Caco-2 (cell line): ENCODE measurements around the gene ATG4C. TPM values are rescaled to one million over a fixed set of nuclear protein-coding genes. Genes with fewer than 3 reads are reported as not detected.

ENCODE experiments used
- BruUV-seq: library from RNA; stranded (reverse); fragments of 400-500 nt; replicated peaks from 2 replicates; lab custom pipeline; 2021; lab: Mats Ljungman, UMichigan
- CTCF ChIA-PET: fragments of 300-600 bp; sonication (Branson Sonifier 250); formaldehyde crosslinking; loops from one replicate; lab custom pipeline; 2022; ENCODE audit warnings: antibody characterized with exemption; lab: Charles Lee
- POLR2A ChIA-PET: fragments of 300-600 bp; sonication (Branson Sonifier 250); formaldehyde crosslinking; loops from one replicate; lab custom pipeline; 2022; ENCODE audit warnings: antibody characterized with exemption; lab: Charles Lee
- DNase-seq, 2 experiments: peaks; one replicate each; pipeline versions ENCODE4 v3.0.0 to v3.0.0-alpha.2; 2020 to 2022
- H3K27me3 ChIP-seq: replicated peaks from 2 replicates; pipeline ENCODE4 v1.6.0; 2011; ENCODE audit warnings: low read length; ENCODE audit not compliant: control insufficient read depth, insufficient read depth
- H3K36me3 ChIP-seq: 2 replicates; pipeline ENCODE4 v1.5.1; 2011; ENCODE audit warnings: low read length; ENCODE audit not compliant: control insufficient read depth, insufficient read depth
- H3K4me1 ChIP-seq: fragments of 250-450 bp; sonication (Bioruptor Pico); 2 replicates; pipeline ENCODE4 v1.5.1; 2020; ENCODE audit warnings: mild to moderate bottlenecking
- H3K4me3 ChIP-seq: 2 replicates; pipeline ENCODE4 v1.5.1; 2011; ENCODE audit warnings: low read depth, mild to moderate bottlenecking, control low read depth, low read length
- H3K9me3 ChIP-seq: fragments of 250-450 bp; sonication (Bioruptor Pico); 2 replicates; pipeline ENCODE4 v1.5.1; 2020; ENCODE audit warnings: mild to moderate bottlenecking, moderate library complexity
- H3K27ac Mint-ChIP-seq: one replicate; pipeline ENCODE4 v1.8.0; 2022; ENCODE audit warnings: mixed read lengths; ENCODE audit not compliant: unreplicated experiment
- H3K27me3 Mint-ChIP-seq: one replicate; pipeline ENCODE4 v1.8.0; 2022; ENCODE audit warnings: mixed read lengths; ENCODE audit not compliant: insufficient read depth, unreplicated experiment
- H3K36me3 Mint-ChIP-seq: one replicate; pipeline ENCODE4 v1.8.0; 2022; ENCODE audit warnings: mild to moderate bottlenecking, mixed read lengths; ENCODE audit not compliant: insufficient read depth, unreplicated experiment
- H3K4me1 Mint-ChIP-seq: one replicate; pipeline ENCODE4 v1.8.0; 2022; ENCODE audit warnings: low read depth, mixed read lengths; ENCODE audit not compliant: unreplicated experiment
- H3K4me3 Mint-ChIP-seq: one replicate; pipeline ENCODE4 v1.8.0; 2022; ENCODE audit warnings: mild to moderate bottlenecking, moderate library complexity, mixed read lengths; ENCODE audit not compliant: unreplicated experiment
- H3K9me3 Mint-ChIP-seq: one replicate; pipeline ENCODE4 v1.8.0; 2022; ENCODE audit warnings: mixed read lengths; ENCODE audit not compliant: unreplicated experiment
- CTCF ChIP-seq, 2 experiments: fragments of 200-600 bp in 1 of 2; IDR thresholded peaks; 1 replicate in 1 of 2; 2 replicates in 1 of 2; pipeline versions ENCODE4 v1.5.1 to v1.8.0; 2011 to 2022; ENCODE audit warnings: antibody characterized with exemption in 1 of 2, control low read depth in 1 of 2, inconsistent platforms in 1 of 2, low read depth in 1 of 2, low read length in 1 of 2, mild to moderate bottlenecking in 1 of 2, moderate library complexity in 1 of 2; ENCODE audit not compliant: insufficient read depth in 1 of 2, severe bottlenecking in 1 of 2, unreplicated experiment in 1 of 2
- intact Hi-C: fragments of 100-400 bp; cut with micrococcal nuclease; formaldehyde crosslinking; loops from one replicate; pipeline ENCODE4 v1.10.0; 2022; ENCODE audit not compliant: unreplicated experiment
- total RNA-seq: library from RNA; stranded (reverse); gene quantifications from 2 replicates; pipeline ENCODE4 v1.2.3, GENCODE V29; 2022

ATG4C gene
- total RNA-seq, 1 experiment from 2014 or later: 7.4 TPM

- H3K36me3 Mint-ChIP-seq: no peaks in the 10 kb centered on the region
- no peak overlapping the region for H3K27ac Mint-ChIP-seq
- no peak overlapping the region for H3K4me3 Mint-ChIP-seq
- H3K27me3 ChIP-seq: no peaks in the 10 kb centered on the region
- peaks cover 9% of the 10 kb centered on the region for H3K27me3 Mint-ChIP-seq
- no peaks in the 10 kb centered on the region for H3K9me3 Mint-ChIP-seq
- no peaks in the 10 kb centered on the region for H3K36me3 ChIP-seq
- POLR2A ChIA-PET: interaction anchor here (0.6 kb wide), 1 partner anchor 41 kb away, joined by 3 read pairs; no protein-coding TSS in a partner anchor
- no peak for DNase-seq
- CTCF ChIA-PET: no interaction called here
- no peak for TF ChIP-seq CTCF (IDR thresholded peaks at IDR 0.05; ENCODE audit: insufficient read depth in 1 of 2, low read depth in 1 of 2, low read length in 1 of 2, severe bottlenecking in 1 of 2, unreplicated experiment in 1 of 2)
- H3K4me3 ChIP-seq: no peak overlapping the region
- no peaks in the 10 kb centered on the region for H3K9me3 ChIP-seq
- no peaks in the 10 kb centered on the region for H3K4me1 Mint-ChIP-seq
- no peaks in the 10 kb centered on the region for H3K4me1 ChIP-seq
- BruUV-seq: no TSS peak
- intact Hi-C loops: no loop called here
Measured at GRCh38 chr1:62882201-62883104, 98.5 kb downstream of the ATG4C start.

DNA sequence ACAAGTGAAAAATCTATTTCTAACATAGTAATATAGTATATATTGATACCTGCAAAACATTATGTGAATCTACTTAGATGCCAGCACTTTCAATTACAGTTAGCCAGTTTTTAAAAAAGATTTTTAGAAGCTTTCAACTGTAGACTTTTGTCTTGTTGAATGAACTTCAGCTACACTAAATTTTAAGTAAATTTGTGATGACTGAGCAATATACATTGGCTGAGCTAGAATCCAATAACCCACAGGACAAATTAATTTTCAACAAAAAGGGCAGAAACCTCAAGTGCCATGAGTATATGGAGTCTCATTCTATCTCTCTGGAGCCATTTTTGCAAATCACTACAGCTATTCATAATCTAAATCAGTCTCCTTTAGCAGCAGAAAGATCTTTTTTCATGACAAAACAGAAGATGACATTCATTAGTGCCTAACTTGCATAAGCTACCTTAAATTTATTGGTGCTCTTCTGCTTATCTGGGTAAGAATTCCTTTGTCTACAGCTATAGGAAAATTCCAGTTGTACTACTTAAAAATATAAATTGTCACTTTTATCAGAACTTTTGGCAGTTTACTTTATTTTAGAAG is 100.3 kb downstream of the ATG4C start:
- POLR2A ChIA-PET: no interaction called here
- no peak overlapping the region for H3K27ac Mint-ChIP-seq
- DNase-seq: no peak

More for the DNA sequence above, 100.3 kb downstream of the ATG4C start:
- no peaks in the 10 kb centered on the region for H3K9me3 Mint-ChIP-seq
- peaks cover 9% of the 10 kb centered on the region for H3K27me3 Mint-ChIP-seq
- Histone ChIP-seq H3K36me3 (no peaks in the 10 kb centered on the region), H3K4me1 (no peaks in the 10 kb centered on the region), H3K4me3 (no peak overlapping the region), H3K9me3 (no peaks in the 10 kb centered on the region), H3K27me3 (no peaks in the 10 kb centered on the region)
- no peaks in the 10 kb centered on the region for H3K4me1 Mint-ChIP-seq
- TF ChIP-seq CTCF (IDR thresholded peaks at IDR 0.05; ENCODE audit: insufficient read depth in 1 of 2, low read depth in 1 of 2, low read length in 1 of 2, severe bottlenecking in 1 of 2, unreplicated experiment in 1 of 2): no peak
- CTCF ChIA-PET: no interaction called here
- H3K4me3 Mint-ChIP-seq: no peak overlapping the region
- intact Hi-C loops: no loop called here
- no peaks in the 10 kb centered on the region for H3K36me3 Mint-ChIP-seq
- BruUV-seq: no TSS peak
